ENCODE data around the gene TRIM75.
"Not testable (repeated sequence)": the region's sequence is repeated elsewhere in the genome, so short reads cannot be mapped to it uniquely, and the experiment has no call there.

Gene TRIM75

GRCh38 chr4:165079476-165079875 lies 25.8 kb downstream of the TRIM75 start:
- DNase-seq, result no peak

- not testable (repeated sequence) for DNase-seq
These were observed 31.1 kb downstream of the TRIM75 start for GRCh38 chr4:165084787-165085186.

- DNase-seq, result no peak
These were observed 32.3 kb downstream of the TRIM75 start for GRCh38 chr4:165085946-165086345.

- DNase-seq, result no peak
These were observed 34.7 kb downstream of the TRIM75 start for GRCh38 chr4:165088366-165088765.

GRCh38 chr4:165092187-165092586 lies 38.5 kb downstream of the TRIM75 start:
- not testable (repeated sequence) for DNase-seq

- no peak for DNase-seq
These were observed 41.2 kb downstream of the TRIM75 start for GRCh38 chr4:165094873-165095272.

GRCh38 chr4:165095291-165095690 lies 41.6 kb downstream of the TRIM75 start:
- DNase-seq, result no peak

- no peak for DNase-seq
These were observed 43.1 kb downstream of the TRIM75 start for GRCh38 chr4:165096776-165097175.

GRCh38 chr4:165101641-165102040 lies 48.0 kb downstream of the TRIM75 start:
- no peak for DNase-seq

- DNase-seq, result no peak
These were observed 52.9 kb downstream of the TRIM75 start for GRCh38 chr4:165106518-165106917.

Measured in activated gamma-delta T cell treated with Interleukin-2 at 50 U/mL for 16 hours (primary cell).